Fibroblast of lung (primary cell): ENCODE measurements around the gene BTBD9.

Experiments
- EZH2 ChIP-seq: IDR thresholded peaks from 2 replicates; pipeline ENCODE4 v1.5.1; 2012; ENCODE audit warnings: low read length, control low read depth, mild to moderate bottlenecking; ENCODE audit errors: missing control alignments
- TF ChIP-seq, protein P1 (sequence below), 2 donors: IDR thresholded peaks in 1 of 2; conservative IDR thresholded peaks in 1 of 2; 1 replicate in 1 of 2; 2 replicates in 1 of 2; pipeline ENCODE4 v1.5.1; 2011 to 2012; ENCODE audit warnings: low read length in 2 of 2, control low read depth in 1 of 2, inconsistent platforms in 1 of 2, low read depth in 1 of 2, mild to moderate bottlenecking in 1 of 2

- TF ChIP-seq, protein P1, sequence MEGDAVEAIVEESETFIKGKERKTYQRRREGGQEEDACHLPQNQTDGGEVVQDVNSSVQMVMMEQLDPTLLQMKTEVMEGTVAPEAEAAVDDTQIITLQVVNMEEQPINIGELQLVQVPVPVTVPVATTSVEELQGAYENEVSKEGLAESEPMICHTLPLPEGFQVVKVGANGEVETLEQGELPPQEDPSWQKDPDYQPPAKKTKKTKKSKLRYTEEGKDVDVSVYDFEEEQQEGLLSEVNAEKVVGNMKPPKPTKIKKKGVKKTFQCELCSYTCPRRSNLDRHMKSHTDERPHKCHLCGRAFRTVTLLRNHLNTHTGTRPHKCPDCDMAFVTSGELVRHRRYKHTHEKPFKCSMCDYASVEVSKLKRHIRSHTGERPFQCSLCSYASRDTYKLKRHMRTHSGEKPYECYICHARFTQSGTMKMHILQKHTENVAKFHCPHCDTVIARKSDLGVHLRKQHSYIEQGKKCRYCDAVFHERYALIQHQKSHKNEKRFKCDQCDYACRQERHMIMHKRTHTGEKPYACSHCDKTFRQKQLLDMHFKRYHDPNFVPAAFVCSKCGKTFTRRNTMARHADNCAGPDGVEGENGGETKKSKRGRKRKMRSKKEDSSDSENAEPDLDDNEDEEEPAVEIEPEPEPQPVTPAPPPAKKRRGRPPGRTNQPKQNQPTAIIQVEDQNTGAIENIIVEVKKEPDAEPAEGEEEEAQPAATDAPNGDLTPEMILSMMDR (conservative IDR thresholded peaks at IDR 0.05 in 1 of 2, IDR thresholded peaks at IDR 0.05 in 1 of 2; ENCODE audit: low read depth in 1 of 2, low read length in 2 of 2): no peak
- TF ChIP-seq EZH2: no peak
Observed at GRCh38 chr6:38156818-38157565, 482.7 kb downstream of the BTBD9 start.
